H1 (cell line): ENCODE measurements around the gene RGL2. TPM values are rescaled to one million over a fixed set of nuclear protein-coding genes. Genes with fewer than 3 reads are reported as not detected.

Experiments used
- CTCF ChIA-PET: fragments of 300-600 bp; sonication (Branson Sonifier 250); formaldehyde crosslinking; loops from one replicate; lab custom pipeline; 2021; ENCODE audit not compliant: partially characterized antibody; lab: Charles Lee
- POLR2A ChIA-PET: fragments of 300-600 bp; sonication (Branson Sonifier 250); formaldehyde crosslinking; loops from one replicate; lab custom pipeline; 2021; ENCODE audit warnings: inconsistent platforms; ENCODE audit not compliant: partially characterized antibody; lab: Charles Lee
- DNase-seq, 2 experiments: peaks; one replicate each; pipeline versions ENCODE4 v3.0.0 to v3.0.0-alpha.2; 2010 to 2022; ENCODE audit warnings: low spot score in 2 of 2, low read depth in 1 of 2, mixed read lengths in 1 of 2
- FAIRE-seq: peaks from 2 replicates; lab custom pipeline; 2011; peaks lifted over from hg19 to GRCh38; lab: Jason Lieb, UNC
- H2AFZ ChIP-seq: 2 replicates; pipeline ENCODE4 v1.8.1; 2012; ENCODE audit warnings: low read length, inconsistent platforms
- H2AK5ac ChIP-seq: 2 replicates; pipeline ENCODE4 v1.6.1; 2013; ENCODE audit warnings: low read depth, low read length
- H2BK120ac ChIP-seq: replicated peaks from 2 replicates; pipeline ENCODE3; 2013; ENCODE audit warnings: low read depth, low read length, inconsistent platforms
- H2BK12ac ChIP-seq: 2 replicates; pipeline ENCODE4 v1.6.1; 2013; ENCODE audit warnings: low read depth, low read length
- H2BK15ac ChIP-seq: 2 replicates; pipeline ENCODE4 v1.6.1; 2013; ENCODE audit warnings: low read length
- H2BK20ac ChIP-seq: 2 replicates; pipeline ENCODE4 v1.6.1; 2013; ENCODE audit warnings: low read length
- H2BK5ac ChIP-seq: 2 replicates; pipeline ENCODE4 v1.6.1; 2013; ENCODE audit warnings: low read depth, low read length
- H3K14ac ChIP-seq: 2 replicates; pipeline ENCODE4 v1.6.1; 2013; ENCODE audit warnings: inconsistent platforms; ENCODE audit not compliant: insufficient read length
- H3K18ac ChIP-seq: 2 replicates; pipeline ENCODE4 v1.6.1; 2013; ENCODE audit warnings: low read length; ENCODE audit errors: extremely low read depth
- H3K23ac ChIP-seq: 2 replicates; pipeline ENCODE4 v1.6.1; 2013; ENCODE audit warnings: inconsistent platforms; ENCODE audit not compliant: insufficient read length
- H3K23me2 ChIP-seq: 2 replicates; pipeline ENCODE4 v1.6.1; 2013; ENCODE audit warnings: low read depth, low read length
- H3K27ac ChIP-seq: 2 replicates; pipeline ENCODE4 v1.6.1; 2011; ENCODE audit warnings: low read depth, low read length, inconsistent platforms
- H3K27me3 ChIP-seq, 4 experiments: replicated peaks in 1 of 4; 1 replicate in 1 of 4; 2 replicates in 3 of 4; pipeline versions ENCODE4 v1.6.1 to v1.8.1; 2011 to 2013; ENCODE audit warnings: low read length in 3 of 4, mild to moderate bottlenecking in 3 of 4, inconsistent platforms in 2 of 4, mixed read lengths in 2 of 4, moderate library complexity in 1 of 4; ENCODE audit not compliant: control insufficient read depth in 3 of 4, insufficient read depth in 3 of 4; ENCODE audit errors: extremely low read depth in 1 of 4
- H3K36me3 ChIP-seq, 4 experiments: 2 replicates each; pipeline versions ENCODE4 v1.6.1 to v1.8.1; 2011 to 2013; ENCODE audit warnings: mild to moderate bottlenecking in 4 of 4, low read length in 3 of 4, moderate library complexity in 2 of 4, control low read depth in 1 of 4, inconsistent platforms in 1 of 4; ENCODE audit not compliant: insufficient read depth in 4 of 4, control insufficient read depth in 2 of 4
- H3K4ac ChIP-seq: replicated peaks from 2 replicates; pipeline ENCODE3; 2013; ENCODE audit warnings: low read length, low read depth, mixed read lengths, inconsistent platforms; ENCODE audit not compliant: insufficient read length
- H3K4me1 ChIP-seq, 4 experiments: replicated peaks in 1 of 4; 1 replicate in 1 of 4; 2 replicates in 3 of 4; pipeline versions ENCODE4 v1.6.1 to v1.8.1; 2011 to 2013; ENCODE audit warnings: low read length in 3 of 4, inconsistent platforms in 2 of 4, mixed read lengths in 1 of 4; ENCODE audit not compliant: insufficient read depth in 4 of 4, control insufficient read depth in 3 of 4
- H3K4me2 ChIP-seq, 2 experiments: 2 replicates each; pipeline versions ENCODE4 v1.6.1 to v1.8.1; 2011 to 2013; ENCODE audit warnings: low read depth in 2 of 2, low read length in 2 of 2, control low read depth in 1 of 2, inconsistent platforms in 1 of 2, mild to moderate bottlenecking in 1 of 2; ENCODE audit not compliant: insufficient read depth in 1 of 2
- H3K4me3 ChIP-seq, 4 experiments: fragments of 200-600, 300-600 bp in 1 of 4; sonication (generic), shearing (Covaris generic), sonication (Bioruptor Twin) in 1 of 4; 2 replicates each; pipeline versions ENCODE4 v1.5.1 to v1.8.1; 2011 to 2016; ENCODE audit warnings: low read length in 4 of 4, low read depth in 3 of 4, control low read depth in 2 of 4, inconsistent platforms in 2 of 4, mild to moderate bottlenecking in 2 of 4, mixed read lengths in 1 of 4, moderate library complexity in 1 of 4; ENCODE audit not compliant: insufficient read depth in 2 of 4; ENCODE audit errors: extremely low read depth in 1 of 4
- H3K56ac ChIP-seq: replicated peaks from 2 replicates; pipeline ENCODE3; 2013; ENCODE audit warnings: low read depth, mild to moderate bottlenecking, mixed read lengths, low read length, inconsistent platforms; ENCODE audit not compliant: insufficient read length
- H3K79me1 ChIP-seq: 2 replicates; pipeline ENCODE4 v1.6.1; 2013; ENCODE audit warnings: low read depth, low read length, control low read depth
- H3K79me2 ChIP-seq, 2 experiments: 2 replicates each; pipeline versions ENCODE4 v1.6.1 to v1.8.1; 2012 to 2013; ENCODE audit warnings: low read length in 2 of 2, mild to moderate bottlenecking in 2 of 2, inconsistent platforms in 1 of 2; ENCODE audit not compliant: insufficient read depth in 2 of 2, control insufficient read depth in 1 of 2
- H3K9ac ChIP-seq, 4 experiments: replicated peaks in 1 of 4; 1 replicate in 1 of 4; 2 replicates in 3 of 4; pipeline versions ENCODE4 v1.6.1 to v1.8.1; 2011 to 2013; ENCODE audit warnings: low read depth in 3 of 4, low read length in 3 of 4, control low read depth in 2 of 4, mild to moderate bottlenecking in 2 of 4, moderate library complexity in 2 of 4, inconsistent platforms in 1 of 4; ENCODE audit errors: extremely low read depth in 1 of 4
- H3K9me3 ChIP-seq, 2 experiments: 2 replicates each; pipeline versions ENCODE4 v1.6.1 to v1.8.1; 2012 to 2013; ENCODE audit warnings: mild to moderate bottlenecking in 2 of 2, moderate library complexity in 2 of 2, control low read depth in 1 of 2, inconsistent platforms in 1 of 2, low read depth in 1 of 2, low read length in 1 of 2, mixed read lengths in 1 of 2; ENCODE audit not compliant: insufficient read depth in 2 of 2
- H4K20me1 ChIP-seq, 2 experiments: replicated peaks in 1 of 2; 2 replicates each; pipeline versions ENCODE3 to v1.8.1; 2011 to 2013; ENCODE audit warnings: inconsistent platforms in 2 of 2, low read length in 2 of 2, mild to moderate bottlenecking in 1 of 2; ENCODE audit not compliant: insufficient read depth in 2 of 2, control insufficient read depth in 1 of 2
- H4K5ac ChIP-seq: 2 replicates; pipeline ENCODE4 v1.6.1; 2013; ENCODE audit warnings: low read length, low read depth, mixed read lengths, inconsistent platforms; ENCODE audit not compliant: insufficient read length
- H4K8ac ChIP-seq: 2 replicates; pipeline ENCODE4 v1.8.0; 2013; ENCODE audit warnings: mild to moderate bottlenecking, moderate library complexity, low read length, inconsistent platforms; ENCODE audit not compliant: insufficient read depth; ENCODE audit errors: extremely low read depth
- H4K91ac ChIP-seq: replicated peaks from 2 replicates; pipeline ENCODE3; 2013; ENCODE audit warnings: low read length, mixed read lengths, inconsistent platforms; ENCODE audit not compliant: insufficient read length
- CTBP2 ChIP-seq: IDR thresholded peaks from 2 replicates; pipeline ENCODE4 v1.7.0; 2011; ENCODE audit warnings: borderline replicate concordance, mild to moderate bottlenecking, moderate library complexity, mixed read lengths, low read length; ENCODE audit not compliant: insufficient read depth, insufficient read length
- EZH2 ChIP-seq: fragments of 200-600 bp; sonication (generic); IDR thresholded peaks from 2 replicates; pipeline ENCODE4 v1.7.1; 2012; ENCODE audit warnings: low read depth, mild to moderate bottlenecking, moderate library complexity, low read length, inconsistent platforms; ENCODE audit not compliant: severe bottlenecking
- FOSL1 ChIP-seq: IDR thresholded peaks from 2 replicates; pipeline ENCODE4 v1.6.1; 2011; ENCODE audit warnings: mild to moderate bottlenecking, low read depth, low read length, moderate library complexity; ENCODE audit not compliant: insufficient read depth
- HDAC2 ChIP-seq, 2 experiments: fragments of 300-600 bp in 1 of 2; sonication (generic) in 1 of 2; IDR thresholded peaks; 2 replicates each; pipeline ENCODE4 v1.6.1; 2011 to 2012; ENCODE audit warnings: low read depth in 2 of 2, low read length in 2 of 2, mild to moderate bottlenecking in 2 of 2, moderate library complexity in 2 of 2, borderline replicate concordance in 1 of 2, inconsistent platforms in 1 of 2
- KDM4A ChIP-seq: IDR thresholded peaks from one replicate; pipeline ENCODE4 v1.7.1; 2012; ENCODE audit warnings: low read depth, mild to moderate bottlenecking, moderate library complexity, low read length, inconsistent platforms; ENCODE audit not compliant: severe bottlenecking
- MAX ChIP-seq: IDR thresholded peaks from 2 replicates; pipeline ENCODE4 v1.6.1; 2012; ENCODE audit warnings: inconsistent platforms
- NANOG ChIP-seq: IDR thresholded peaks from 2 replicates; pipeline ENCODE4 v1.6.1; 2011; ENCODE audit warnings: low read length, low read depth, mild to moderate bottlenecking, inconsistent platforms; ENCODE audit not compliant: insufficient read depth, poor library complexity, severe bottlenecking
- SP1 ChIP-seq: IDR thresholded peaks from 2 replicates; pipeline ENCODE4 v1.6.1; 2011; ENCODE audit warnings: low read depth, low read length
- TCF12 ChIP-seq: IDR thresholded peaks from 2 replicates; pipeline ENCODE4 v1.6.1; 2011; ENCODE audit warnings: low read depth, mild to moderate bottlenecking, low read length
- WGBS, 2 experiments: shearing (Covaris generic) in 1 of 2; methylation state at CpG; one replicate each; pipeline versions ENCODE4 v1.1.6 to v1.1.7; 2013 to 2015; ENCODE audit warnings: low lambda C conversion rate in 2 of 2, mixed read lengths in 2 of 2, inconsistent platforms in 1 of 2, low coverage in 1 of 2, missing lambda C conversion rate in 1 of 2; ENCODE audit not compliant: insufficient replicate concordance in 2 of 2, insufficient coverage in 1 of 2, insufficient read length in 1 of 2; ENCODE audit errors: extremely low coverage in 1 of 2, missing lambda C conversion rate in 1 of 2; 5-methylcytosine and 5-hydroxymethylcytosine counted together
- polyA plus RNA-seq, 7 experiments: library from polyadenylated mRNA; depleted of rRNA in 3 of 7; stranded (reverse) in 5 of 7; unstranded in 2 of 7; fragments of >200 nt in 5 of 7; fragments of 200-250 nt in 2 of 7; gene quantifications; 1 replicate in 5 of 7; 2 replicates in 1 of 7; 4 replicates in 1 of 7; pipeline versions ENCODE4 v1.2.1 to v1.2.3, GENCODE V29; 2011 to 2013; ENCODE audit warnings: missing spikeins in 2 of 7, mixed read lengths in 2 of 7
- total RNA-seq: library from RNA; stranded (reverse); fragmentation: NEBNext Ultra II Directional; extraction: Animal tissue kit (Norgen Biotek cat#: 25700); gene quantifications from 2 replicates; pipeline ENCODE4 v1.2.1, GENCODE V29; 2021

Gene RGL2
- total and polyA plus RNA-seq, 2 of the 8 experiments (the other 6 are each of a cell fraction or from before 2014, with no cell fraction given) = 58.1 to 80.3 TPM

GRCh38 chr6:33294086-33294823 lies 4.5 kb downstream of the RGL2 start:
- H3K27ac ChIP-seq = no peak overlapping the region
- no peak overlapping the region for H3K9ac ChIP-seq
- no peak overlapping the region for H3K56ac ChIP-seq
- H2BK5ac ChIP-seq = no peak overlapping the region
- H3K4ac ChIP-seq = no peak overlapping the region
- no peak overlapping the region for H2AK5ac ChIP-seq
- H4K5ac ChIP-seq = no peak overlapping the region
- peaks cover 0 to 9% (median 5%) of the 10 kb centered on the region in 4 experiments; a peak in 6 of 7 replicates for H3K4me1 ChIP-seq
- H2BK120ac ChIP-seq = no peak overlapping the region
- peaks cover 6% of the 10 kb centered on the region; the same call in 1 of the 2 replicates for H3K79me1 ChIP-seq
- peaks cover 4 to 26% of the 10 kb centered on the region in 2 experiments; a peak in 3 of 4 replicates for H3K79me2 ChIP-seq
- H2BK20ac ChIP-seq = no peak overlapping the region
- no peak overlapping the region for H2AFZ ChIP-seq
- ChIA-PET CTCF (interaction anchor here (0.6 to 6.2 kb wide), 2 partner anchors 15 to 51 kb away, joined by 4 to 77 read pairs; partner anchors contain the start of gene B3GALT4), POLR2A (interaction anchor here (0.8 to 16.7 kb wide), 4 partner anchors 11 to 24 kb away, joined by 3 to 337 read pairs (median 59); partner anchors contain the start of genes B3GALT4, RPS18, TAPBP and VPS52)
- H4K8ac ChIP-seq = no peak overlapping the region
- peaks cover 0 to 3% of the 10 kb centered on the region in 2 experiments for H4K20me1 ChIP-seq
- no peaks in the 10 kb centered on the region for H3K9me3 ChIP-seq
- H3K18ac ChIP-seq = no peak overlapping the region
- no peak overlapping the region for H3K14ac ChIP-seq
- H3K27me3 ChIP-seq = no peaks in the 10 kb centered on the region
- 83% methylated on average over 10 of the region's 10 CpGs; no CpG with 5 or more reads in 1 of the 2 experiments for WGBS, 2 experiments
- H3K4me3 ChIP-seq = no peak overlapping the region
- no peak for DNase-seq
- no peak overlapping the region for H2BK12ac ChIP-seq
- no peak overlapping the region for H2BK15ac ChIP-seq
- H3K23ac ChIP-seq = no peak overlapping the region
- no peak overlapping the region for H4K91ac ChIP-seq
- no peak for FAIRE-seq
- peaks cover 12 to 22% (median 17%) of the 10 kb centered on the region in 4 experiments; a peak in 7 of 8 replicates for H3K36me3 ChIP-seq
- H3K23me2 ChIP-seq = peaks cover 23% of the 10 kb centered on the region
- H3K4me2 ChIP-seq = no peak overlapping the region
- TF ChIP-seq TCF12 (no peak), FOSL1 (no peak), SP1 (no peak), EZH2 (no peak), CTBP2 (no peak), HDAC2 (IDR thresholded peaks at IDR 0.05; ENCODE audit: borderline replicate concordance in 1 of 2, low read depth in 2 of 2, low read length in 2 of 2) (no peak), KDM4A (no peak), MAX (no peak), NANOG (no peak)
